Uterine smooth muscle cell (primary cell): ENCODE measurements around the gene HSPB3. TPM values are rescaled to one million over a fixed set of nuclear protein-coding genes. Genes with fewer than 3 reads are reported as not detected.

ENCODE experiments used
- total RNA-seq: library from RNA; depleted of rRNA; stranded (reverse); fragments of >200 nt; gene quantifications from 2 replicates; pipeline ENCODE4 v1.2.3, GENCODE V29; 2014

HSPB3 gene
- 0.25 and 1.8 TPM in 2 replicates for total RNA-seq

GRCh38 chr5:54455413-54456157 lies at the start of gene HSPB3:
HSPB3 (plus strand) TSS chr5:54455699; CDS start chr5:54455790, 91 bp downstream.

Other genes starting within 250 kb of the HSPB3 start
- gene ARL15, start 145.1 kb upstream of the HSPB3 start, total RNA-seq: 18.2 and 31.2 TPM in 2 replicates
- 33.8 and 65.7 TPM in 2 replicates for gene SNX18, start 62.1 kb downstream of the HSPB3 start, total RNA-seq